Hepatocyte (in vitro differentiated cells): ENCODE results near the gene KRTAP5-4. TPM values are rescaled to one million over a fixed set of nuclear protein-coding genes. Genes with fewer than 3 reads are reported as not detected.
"Not testable (repeated sequence)": the region's sequence is repeated elsewhere in the genome, so short reads cannot be mapped to it uniquely, and the experiment has no call there.

Experiments used
- DNase-seq: peaks from one replicate; pipeline ENCODE4 v3.0.0-alpha.2; 2016; ENCODE audit warnings: low spot score
- H2AFZ ChIP-seq: fragments of 200-600 bp; sonication (generic); 2 replicates; pipeline ENCODE4 v1.6.0; 2016; ENCODE audit warnings: antibody characterized with exemption, mild to moderate bottlenecking
- H3K27ac ChIP-seq: fragments of 200-600 bp; sonication (generic); 2 replicates; pipeline ENCODE4 v1.5.1; 2016; ENCODE audit warnings: mild to moderate bottlenecking
- H3K27me3 ChIP-seq: fragments of 200-600 bp; sonication (generic); 2 replicates; pipeline ENCODE4 v1.6.1; 2016
- H3K36me3 ChIP-seq: fragments of 200-600 bp; sonication (generic); replicated peaks from 2 replicates; pipeline ENCODE4 v1.5.1; 2016; ENCODE audit warnings: low read depth; ENCODE audit not compliant: insufficient read depth
- H3K4me1 ChIP-seq: fragments of 200-600 bp; sonication (generic); 2 replicates; pipeline ENCODE4 v1.5.1; 2016; ENCODE audit warnings: mild to moderate bottlenecking, moderate library complexity; ENCODE audit not compliant: insufficient read depth
- H3K4me2 ChIP-seq: fragments of 200-600 bp; sonication (generic); 2 replicates; pipeline ENCODE4 v1.6.0; 2016
- H3K4me3 ChIP-seq: fragments of 200-600 bp; sonication (generic); 2 replicates; pipeline ENCODE4 v1.5.1; 2016; ENCODE audit warnings: mild to moderate bottlenecking
- H3K79me2 ChIP-seq: fragments of 200-600 bp; sonication (generic); 2 replicates; pipeline ENCODE4 v1.6.0; 2017; ENCODE audit warnings: mild to moderate bottlenecking
- H3K9me2 ChIP-seq: fragments of 200-600 bp; sonication (generic); replicated peaks from 2 replicates; pipeline ENCODE4 v1.6.0; 2017; ENCODE audit warnings: mild to moderate bottlenecking; ENCODE audit not compliant: insufficient read depth
- H3K9me3 ChIP-seq: fragments of 200-600 bp; sonication (generic); 2 replicates; pipeline ENCODE4 v1.5.1; 2016; ENCODE audit warnings: low read depth, mild to moderate bottlenecking
- H4K20me1 ChIP-seq: fragments of 200-600 bp; sonication (generic); 2 replicates; pipeline ENCODE4 v1.6.0; 2016; ENCODE audit warnings: mild to moderate bottlenecking; ENCODE audit not compliant: insufficient read depth, poor library complexity, severe bottlenecking
- CTCF ChIP-seq: fragments of 200-600 bp; sonication (generic); IDR thresholded peaks from 2 replicates; pipeline ENCODE4 v1.5.1; 2016; ENCODE audit warnings: antibody characterized with exemption, mild to moderate bottlenecking; ENCODE audit not compliant: poor library complexity
- EZH2 ChIP-seq: fragments of 200-600 bp; sonication (generic); IDR thresholded peaks from 2 replicates; pipeline ENCODE4 v1.6.1; 2016; ENCODE audit warnings: antibody characterized with exemption, mild to moderate bottlenecking, borderline replicate concordance
- EZH2phosphoT487 ChIP-seq: fragments of 200-600 bp; sonication (generic); IDR thresholded peaks from one replicate; pipeline ENCODE4 v1.6.1; 2018; ENCODE audit warnings: antibody characterized with exemption, mild to moderate bottlenecking, low read depth, moderate library complexity; ENCODE audit not compliant: unreplicated experiment, severe bottlenecking
- WGBS: methylation state at CpG from one replicate; pipeline ENCODE4 v1.1.6; 2016; ENCODE audit warnings: low lambda C conversion rate; ENCODE audit errors: missing lambda C conversion rate; 5-methylcytosine and 5-hydroxymethylcytosine counted together
- polyA plus RNA-seq: library from polyadenylated mRNA; unstranded; fragments of >200 nt; fragmentation: Nextera tagmentation; extraction: Ambion mirVana; gene quantifications from 2 replicates; pipeline ENCODE4 v1.2.1, GENCODE V29; 2016
- total RNA-seq: library from RNA; depleted of rRNA; stranded (reverse); fragments of >200 nt; gene quantifications from 2 replicates; pipeline ENCODE4 v1.2.3, GENCODE V29; 2014

The KRTAP5-4 gene
- total and polyA plus RNA-seq, 2 experiments from 2014 or later, result not detected

- H3K4me2 ChIP-seq, DNase-seq, H3K9me3 ChIP-seq, H3K27me3 ChIP-seq, H4K20me1 ChIP-seq, H3K36me3 ChIP-seq, H2AFZ ChIP-seq, H3K4me1 ChIP-seq, H3K27ac ChIP-seq, H3K79me2 ChIP-seq, H3K9me2 ChIP-seq, H3K4me3 ChIP-seq: not testable (repeated sequence)
- WGBS, result 44% methylated on average over 18 of the region's 18 CpGs
Measured at GRCh38 chr11:1607156-1607845, 14.6 kb downstream of the KRTAP5-4 start.

- not testable (repeated sequence) for DNase-seq, H3K27me3 ChIP-seq
Measured at GRCh38 chr11:1605923-1606322, 16.0 kb downstream of the KRTAP5-4 start.

GRCh38 chr11:1604711-1605110 lies 17.2 kb downstream of the KRTAP5-4 start:
- WGBS, result 90% methylated on average over 7 of the region's 7 CpGs
- no peaks in the 10 kb centered on the region for H3K79me2 ChIP-seq
- H3K4me2 ChIP-seq, result no peak overlapping the region
- H3K4me1 ChIP-seq, result no peaks in the 10 kb centered on the region
- H3K36me3 ChIP-seq, result no peaks in the 10 kb centered on the region
- no peaks in the 10 kb centered on the region for H3K9me3 ChIP-seq
- no peak for TF ChIP-seq CTCF
- no peak for TF ChIP-seq EZH2
- no peak for TF ChIP-seq EZH2phosphoT487
- H3K27me3 ChIP-seq, result peaks cover 10% of the 10 kb centered on the region
- H3K4me3 ChIP-seq, result no peak overlapping the region
- no peaks in the 10 kb centered on the region for H4K20me1 ChIP-seq
- H3K9me2 ChIP-seq, result no peaks in the 10 kb centered on the region
- no peak for DNase-seq
- H2AFZ ChIP-seq, result no peak overlapping the region
- no peak overlapping the region for H3K27ac ChIP-seq

More at GRCh38 chr11:1605923-1606322, 16.0 kb downstream of the KRTAP5-4 start:
- not testable (repeated sequence) for H3K27ac ChIP-seq, H3K4me2 ChIP-seq, H3K36me3 ChIP-seq, H3K9me3 ChIP-seq, H3K4me3 ChIP-seq, H4K20me1 ChIP-seq, H2AFZ ChIP-seq, H3K79me2 ChIP-seq, H3K9me2 ChIP-seq, H3K4me1 ChIP-seq
- 93% methylated on average over 13 of the region's 13 CpGs for WGBS

- H3K4me3 ChIP-seq, result no peak overlapping the region
- H3K27me3 ChIP-seq, result peaks cover 10% of the 10 kb centered on the region
Measured at GRCh38 chr11:1604181-1604580, 17.8 kb downstream of the KRTAP5-4 start.

More at GRCh38 chr11:1604181-1604580, 17.8 kb downstream of the KRTAP5-4 start:
- Histone ChIP-seq H4K20me1 (no peaks in the 10 kb centered on the region), H3K9me2 (no peaks in the 10 kb centered on the region), H3K27ac (no peak overlapping the region), H3K4me2 (no peak overlapping the region), H3K36me3 (no peaks in the 10 kb centered on the region), H3K9me3 (no peaks in the 10 kb centered on the region), H3K79me2 (no peaks in the 10 kb centered on the region), H3K4me1 (no peaks in the 10 kb centered on the region), H2AFZ (no peak overlapping the region)
- WGBS, result 92% methylated on average over 11 of the region's 11 CpGs
- DNase-seq, result no peak
- no peak for TF ChIP-seq EZH2phosphoT487
- TF ChIP-seq CTCF, result no peak
- TF ChIP-seq EZH2, result no peak
